AG04449 (cell line): ENCODE measurements around the gene AP1G2.

Experiments used
- CTCF ChIA-PET: fragments of 350-600 bp; formaldehyde crosslinking; extraction: SDS; loops from one replicate; lab custom pipeline; 2021; ENCODE audit warnings: antibody characterized with exemption; lab: Yijun Ruan, JAX
- POLR2A ChIA-PET: fragments of 400-600, 350-600 bp; formaldehyde crosslinking; extraction: SDS; loops from one replicate; lab custom pipeline; 2020; ENCODE audit warnings: antibody characterized with exemption, inconsistent platforms; lab: Yijun Ruan, JAX
- DNase-seq: peaks from one replicate; pipeline ENCODE4 v3.0.0-alpha.2; 2010; ENCODE audit warnings: low read depth, low spot score
- H3K4me3 ChIP-seq: 2 replicates; pipeline ENCODE4 v1.5.1; 2011; ENCODE audit warnings: low read depth, mild to moderate bottlenecking, control low read depth, low read length
- CTCF ChIP-seq: IDR thresholded peaks from one replicate; pipeline ENCODE4 v1.5.1; 2011; ENCODE audit warnings: mild to moderate bottlenecking, moderate library complexity, low read length, control low read depth, inconsistent platforms; ENCODE audit not compliant: insufficient read depth; ENCODE audit errors: missing control alignments

The AP1G2 gene

DNA sequence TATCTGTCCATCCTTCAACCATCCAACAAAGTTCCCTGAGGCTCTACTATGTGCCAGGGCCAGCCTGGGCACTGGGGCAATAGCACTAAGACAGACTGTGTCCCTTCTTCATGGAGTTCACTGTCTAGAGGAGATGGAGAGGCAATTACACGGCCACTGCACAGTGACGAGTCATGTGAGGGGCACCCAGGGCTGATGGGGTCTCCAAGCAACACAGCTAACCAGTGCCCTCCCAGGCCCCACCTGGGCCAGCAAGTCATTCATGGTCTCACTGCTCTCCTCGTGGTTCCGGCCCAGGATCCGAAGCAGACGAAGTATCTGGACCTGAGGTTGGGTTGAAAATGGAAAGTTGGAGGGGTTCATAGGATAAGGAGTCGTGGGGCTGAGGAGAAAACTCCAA, 2.7 kb downstream of the AP1G2 start:
- no peak for TF ChIP-seq CTCF

DNA sequence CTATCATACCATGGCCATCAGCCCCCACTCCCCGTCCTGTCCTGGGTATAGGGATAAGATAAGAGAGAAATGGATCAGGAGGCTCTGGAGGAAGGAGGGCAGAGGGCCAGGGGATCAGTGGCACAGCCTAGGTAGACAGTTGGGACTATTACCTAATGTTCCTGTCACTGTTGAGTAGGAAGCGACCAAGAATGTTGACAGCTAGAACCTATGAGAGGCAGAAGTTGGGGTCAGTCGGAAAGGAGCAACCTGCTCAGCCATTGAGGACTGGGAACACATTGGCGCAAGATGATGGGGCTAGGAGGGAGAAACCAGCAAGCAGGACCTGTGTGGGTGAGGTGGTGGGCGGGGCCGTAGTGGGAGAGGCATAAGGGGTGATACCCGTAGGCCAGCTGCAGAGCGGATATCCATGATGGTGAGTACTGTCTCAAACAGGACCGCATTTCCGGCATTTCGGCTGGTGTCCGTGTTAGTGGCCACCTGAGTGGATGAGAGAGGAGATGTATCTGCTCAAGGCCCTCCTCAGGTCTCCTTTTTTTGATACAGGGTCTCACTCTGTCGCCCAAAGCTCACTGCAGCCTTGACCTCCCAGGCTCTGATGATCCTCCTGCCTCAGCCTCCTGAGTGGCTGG, 3.3 kb downstream of the AP1G2 start:
- TF ChIP-seq CTCF, result no peak
- H3K4me3 ChIP-seq, result no peak overlapping the region
- POLR2A ChIA-PET, result no interaction called here
- DNase-seq, result no peak
- CTCF ChIA-PET, result interaction anchor here (1.0 to 19.3 kb wide), 4 partner anchors 83 to 243 kb away, joined by 3 to 910 read pairs (median 8); no protein-coding TSS in a partner anchor

More for the DNA sequence above, 2.7 kb downstream of the AP1G2 start:
- H3K4me3 ChIP-seq, result no peak overlapping the region
- CTCF ChIA-PET, result interaction anchor here (1.0 to 19.3 kb wide), 4 partner anchors 15 to 244 kb away, joined by 3 to 910 read pairs (median 4); no protein-coding TSS in a partner anchor
- no peak for DNase-seq
- POLR2A ChIA-PET, result no interaction called here

DNA sequence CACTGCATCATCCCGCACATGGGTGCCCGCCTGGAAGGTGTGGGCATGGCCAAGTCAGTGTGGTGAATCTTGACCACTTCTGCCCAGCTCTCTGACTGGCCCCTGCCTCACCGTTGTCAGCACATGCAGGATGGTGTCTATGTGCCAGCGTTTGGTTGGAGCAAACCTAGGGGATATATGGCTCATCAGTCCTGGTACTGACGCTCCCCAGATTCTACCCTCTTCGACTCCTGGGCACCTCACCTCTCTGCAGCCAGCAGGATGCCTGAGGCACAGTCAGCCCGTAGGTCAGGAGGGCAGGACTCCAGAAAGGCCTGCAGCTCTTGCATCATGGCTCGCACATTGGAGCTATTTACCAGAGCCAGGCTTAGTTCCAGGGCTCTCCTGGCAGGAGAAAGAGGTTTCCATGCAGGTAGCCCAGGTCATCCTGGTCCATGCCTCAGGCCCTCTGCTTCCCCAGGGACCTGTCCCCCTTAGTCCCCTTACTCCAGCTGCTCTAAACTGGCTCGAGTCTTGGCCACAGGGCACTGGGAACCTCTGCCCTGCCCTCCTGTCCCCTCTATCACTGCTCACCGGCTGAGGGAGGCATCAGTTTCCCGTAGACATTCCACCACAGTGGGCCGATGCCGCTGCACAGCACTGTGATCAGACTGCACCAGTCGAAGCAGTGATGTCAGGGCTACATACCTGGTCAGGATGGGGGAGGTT, 4.0 kb downstream of the AP1G2 start:
- TF ChIP-seq CTCF, result no peak
- ChIA-PET POLR2A (interaction anchor here (1.4 kb wide), 1 partner anchor 85 kb away, joined by 8 read pairs; no protein-coding TSS in a partner anchor), CTCF (interaction anchor here (0.8 to 19.3 kb wide), 21 partner anchors 8 to 295 kb away, joined by 3 to 910 read pairs (median 4); partner anchors contain the start of gene ZFHX2)
- H3K4me3 ChIP-seq, result no peak overlapping the region
- DNase-seq, result no peak

DNA sequence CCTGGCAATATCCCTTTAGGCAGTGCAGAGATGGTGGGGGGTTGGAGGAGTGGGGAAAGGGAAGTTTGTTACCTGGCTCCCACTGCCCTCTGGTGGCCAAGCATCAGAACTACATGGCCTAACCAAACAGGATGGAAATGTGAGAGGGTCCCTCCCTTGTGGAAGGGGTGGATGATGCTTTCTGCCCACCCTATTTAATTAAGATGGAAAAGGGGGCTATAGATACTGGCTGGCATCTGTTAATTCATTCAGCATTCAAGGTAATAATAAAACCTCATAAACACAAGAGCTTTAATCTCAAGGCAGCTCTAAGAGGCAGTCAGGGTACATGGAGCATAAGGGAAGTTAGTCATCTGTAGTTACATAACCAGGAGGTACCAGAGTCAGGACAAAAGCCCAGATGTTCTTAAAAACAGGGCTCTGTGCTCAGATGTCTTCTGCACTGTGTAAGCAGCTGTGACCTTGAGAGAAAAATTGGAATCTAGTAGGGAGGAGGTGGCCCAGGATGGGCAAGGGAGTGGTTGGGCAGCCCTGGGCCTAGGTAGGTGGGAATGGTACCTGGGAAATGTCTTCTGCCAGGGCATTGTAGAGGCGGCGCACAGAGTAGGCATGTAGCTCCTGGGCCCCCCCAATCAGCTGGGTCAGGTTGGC, 4.6 kb downstream of the AP1G2 start:
- ChIA-PET POLR2A (interaction anchor here (1.4 kb wide), 1 partner anchor 84 kb away, joined by 8 read pairs; no protein-coding TSS in a partner anchor), CTCF (interaction anchor here (0.8 to 19.3 kb wide), 20 partner anchors 8 to 295 kb away, joined by 3 to 910 read pairs (median 4); partner anchors contain the start of gene ZFHX2)

GRCh38 chr14:23561873-23562821, 5.4 kb downstream of the AP1G2 start:
- no peak for TF ChIP-seq CTCF

More for the DNA sequence above, 4.6 kb downstream of the AP1G2 start:
- TF ChIP-seq CTCF, result peak; percentile 96
- DNase-seq, result no peak
- H3K4me3 ChIP-seq, result no peak overlapping the region

More at GRCh38 chr14:23561873-23562821, 5.4 kb downstream of the AP1G2 start:
- ChIA-PET CTCF (interaction anchor here (0.6 to 19.3 kb wide), 28 partner anchors 8 to 348 kb away, joined by 3 to 910 read pairs (median 5); partner anchors contain the start of gene ZFHX2), POLR2A (interaction anchor here (1.0 to 1.4 kb wide), 2 partner anchors 84 kb away, joined by 5 to 8 read pairs; no protein-coding TSS in a partner anchor)
- DNase-seq, result no peak
- no peak overlapping the region for H3K4me3 ChIP-seq
